Muscle of arm (tissue), 12 donors: ENCODE data around the gene RLN2. TPM values are rescaled to one million over a fixed set of nuclear protein-coding genes. Genes with fewer than 3 reads are reported as not detected.

Experiments
- DNase-seq: peaks from one replicate; pipeline ENCODE4 v3.0.0-alpha.2; 2013
- polyA plus RNA-seq, 12 donors: library from polyadenylated mRNA; unstranded; fragments of 120-200 nt; gene quantifications; one replicate each; pipeline ENCODE4 v1.2.1, GENCODE V29; 2013; ENCODE audit not compliant: insufficient read length in 12 of 12

Gene RLN2
- polyA plus RNA-seq, 12 donors, result 0.54 to 2.9 (median 1.3) TPM; not detected in 2

DNA sequence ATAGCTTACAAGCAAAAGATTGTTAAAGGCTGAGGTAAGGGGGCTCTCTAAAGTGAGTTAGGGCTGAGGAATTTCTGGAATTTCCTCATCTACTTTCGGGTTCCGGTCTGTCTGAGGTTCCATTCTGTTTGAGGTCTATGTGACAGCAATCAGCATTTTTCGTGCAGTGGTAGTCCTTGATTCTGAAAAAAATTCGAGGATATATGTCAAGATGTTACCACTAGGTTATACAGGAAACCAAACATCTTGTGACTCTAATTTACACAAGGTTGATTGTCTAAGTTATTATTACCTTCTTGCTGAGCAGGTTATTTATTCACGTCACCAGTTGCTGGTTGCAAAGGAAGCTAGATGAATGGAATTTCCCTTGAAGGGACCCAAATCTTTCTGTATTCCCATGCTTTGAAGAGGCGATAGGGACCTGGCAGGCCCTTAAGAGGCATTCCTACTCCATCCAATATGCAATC lies 35.2 kb downstream of the RLN2 start:
- DNase-seq, result no peak

DNA sequence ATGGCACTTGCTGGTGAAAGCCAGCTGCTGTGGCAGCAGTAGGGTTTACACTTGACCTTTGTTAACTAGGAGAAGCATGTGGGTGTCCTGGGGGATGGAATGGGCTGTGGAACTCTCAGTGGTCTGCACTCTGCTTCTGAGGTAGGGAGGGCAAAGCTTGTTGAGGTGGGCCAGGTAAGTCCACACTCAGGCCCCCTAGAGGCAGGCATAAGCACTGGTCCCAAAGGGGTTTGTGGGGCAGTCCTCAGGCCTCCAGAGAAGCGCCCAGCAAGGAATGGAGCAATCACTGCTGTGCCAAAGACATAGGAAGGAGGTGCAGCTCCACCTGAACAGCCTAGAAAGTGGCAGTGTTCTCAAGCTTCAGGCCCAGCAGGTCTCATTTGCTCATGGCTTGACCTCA lies 38.6 kb downstream of the RLN2 start:
- DNase-seq, result no peak

DNA sequence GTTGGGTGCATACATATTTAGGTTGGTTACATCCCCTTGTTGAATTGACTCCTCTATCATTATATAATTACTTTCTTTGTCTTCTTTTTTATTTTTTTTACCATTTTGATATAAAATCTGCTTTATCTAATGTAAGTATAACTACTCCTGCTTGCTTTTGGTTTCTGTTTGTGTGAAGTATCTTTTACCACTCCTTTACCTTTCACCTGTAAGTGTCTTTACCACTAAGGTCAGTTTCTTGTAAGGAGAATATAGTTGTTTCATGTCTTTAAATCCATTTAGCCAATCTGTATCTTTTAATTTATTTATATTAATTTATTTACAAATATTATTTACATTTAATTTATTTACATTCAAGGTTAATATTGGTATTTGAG lies 40.3 kb downstream of the RLN2 start:
- DNase-seq, result no peak

DNA sequence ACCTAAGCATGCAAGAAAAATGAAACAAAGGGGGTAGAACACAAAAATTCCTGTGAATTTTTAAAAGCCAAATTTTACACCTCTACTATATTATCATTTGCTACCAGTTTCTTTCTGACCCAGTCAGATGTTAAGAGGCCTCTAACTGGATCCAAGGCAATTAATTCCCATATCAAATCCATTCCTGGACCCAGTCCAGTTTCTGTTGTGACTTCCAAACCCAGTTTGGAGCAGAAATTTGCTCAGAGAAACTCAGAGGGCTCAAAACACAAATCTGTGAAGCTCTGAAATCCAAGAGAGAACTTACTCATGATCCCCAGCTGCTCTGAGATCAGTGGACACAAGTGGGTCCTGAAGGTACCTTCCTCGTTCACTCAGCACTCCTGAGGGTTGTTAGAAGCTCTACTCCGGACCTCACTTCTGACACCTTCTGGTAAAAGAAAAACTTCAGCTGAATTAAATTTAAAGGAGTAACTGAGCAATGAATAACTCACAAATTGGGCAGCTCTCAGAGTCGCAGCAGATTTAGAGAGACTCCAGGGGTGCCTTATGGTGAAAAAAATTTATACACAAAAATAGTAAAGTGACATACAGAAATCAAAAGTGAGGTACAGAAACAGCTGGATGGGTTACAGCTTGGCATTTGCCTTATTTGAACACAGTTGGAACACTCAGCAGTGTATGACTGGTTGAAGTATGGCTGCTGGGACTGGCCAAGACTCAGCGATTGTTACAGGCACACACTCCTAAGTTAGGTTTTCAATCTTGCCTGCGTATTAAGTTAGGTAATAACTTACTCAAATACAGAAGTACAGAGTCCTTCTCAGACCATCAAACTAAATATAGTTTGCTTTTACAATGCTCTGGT lies 40.9 kb downstream of the RLN2 start:
- DNase-seq, result peak; percentile 3

Other genes starting within 250 kb of the RLN2 start
- under 1 TPM in 10 of 12 donors, not detected in 2; 0.21 to 0.90 (median 0.45) TPM for gene INSL6, start 119.1 kb downstream of the RLN2 start, polyA plus RNA-seq
- gene INSL4, start 73.3 kb downstream of the RLN2 start, polyA plus RNA-seq, result under 1 TPM in 1 of 12 donors, not detected in 11; 0.14 TPM
- gene RLN1, start 35.2 kb upstream of the RLN2 start, polyA plus RNA-seq, result 1 to 10 TPM in 1 of 12 donors, under 1 TPM in 6, not detected in 5; 0.22 to 1.1 (median 0.29) TPM
- 10 to 100 TPM in 11 of 12 donors, not detected in 1; 21.4 to 65.3 (median 33.5) TPM for gene PLGRKT, start 133.2 kb upstream of the RLN2 start, polyA plus RNA-seq
- 1 to 10 TPM in 8 of 12 donors, under 1 TPM in 2, not detected in 2; 0.41 to 1.7 (median 1.2) TPM for gene CD274, start 145.8 kb upstream of the RLN2 start, polyA plus RNA-seq
- gene PDCD1LG2, start 205.8 kb upstream of the RLN2 start, polyA plus RNA-seq, result 1 to 10 TPM in 9 of 12 donors, under 1 TPM in 1, not detected in 2; 0.92 to 5.8 (median 2.6) TPM